Cardiac muscle cell (in vitro differentiated cells and primary cell): Measurements from ENCODE around the gene SRSF3. TPM values are rescaled to one million over a fixed set of nuclear protein-coding genes. Genes with fewer than 3 reads are reported as not detected.

Experiments used
- DNase-seq, 2 donors: peaks; one replicate each; pipeline versions ENCODE4 v3.0.0 to v3.0.0-alpha.2; 2010 to 2017; ENCODE audit warnings: low read depth in 1 of 2, low spot score in 1 of 2
- H3K27ac ChIP-seq: fragments of 200-600 bp; sonication (generic); 2 replicates; pipeline ENCODE4 v1.5.1; 2016
- H3K27me3 ChIP-seq: fragments of 200-600 bp; sonication (generic); 2 replicates; pipeline ENCODE4 v1.6.0; 2016; ENCODE audit warnings: control low read depth
- H3K36me3 ChIP-seq: fragments of 200-600 bp; sonication (generic); 2 replicates; pipeline ENCODE4 v1.5.1; 2016; ENCODE audit warnings: control low read depth
- H3K4me1 ChIP-seq: fragments of 200-600 bp; sonication (generic); 2 replicates; pipeline ENCODE4 v1.8.1; 2017; ENCODE audit warnings: low read depth, mild to moderate bottlenecking, mixed run types
- H3K4me3 ChIP-seq: fragments of 200-600 bp; sonication (generic); 2 replicates; pipeline ENCODE4 v1.5.1; 2016; ENCODE audit warnings: mild to moderate bottlenecking
- H3K9me3 ChIP-seq: fragments of 200-600 bp; sonication (generic); 2 replicates; pipeline ENCODE4 v1.5.1; 2017; ENCODE audit warnings: low read depth, mild to moderate bottlenecking, control low read depth
- CTCF ChIP-seq: IDR thresholded peaks from 2 replicates; pipeline ENCODE4 v1.5.1; 2012; ENCODE audit warnings: low read depth, mild to moderate bottlenecking, low read length
- polyA plus RNA-seq: library from polyadenylated mRNA; unstranded; fragments of >200 nt; fragmentation: Nextera tagmentation; extraction: Ambion mirVana; gene quantifications from 2 replicates; pipeline ENCODE4 v1.2.1, GENCODE V29; 2016
- total RNA-seq: library from RNA; depleted of rRNA; stranded (reverse); fragments of >200 nt; gene quantifications from 2 replicates; pipeline ENCODE4 v1.2.3, GENCODE V29; 2016

Gene SRSF3
- total and polyA plus RNA-seq, 2 experiments from 2014 or later: 122 to 184 TPM

- Histone ChIP-seq H3K27ac (no peak overlapping the region), H3K4me3 (no peak overlapping the region), H3K36me3 (no peaks in the 10 kb centered on the region), H3K4me1 (peaks cover 7% of the 10 kb centered on the region), H3K27me3 (no peaks in the 10 kb centered on the region), H3K9me3 (no peaks in the 10 kb centered on the region)
- no peak for TF ChIP-seq CTCF
- no peak for DNase-seq
Measured at GRCh38 chr6:36621371-36621855, 27.3 kb downstream of the SRSF3 start.

- H3K27me3 ChIP-seq: no peaks in the 10 kb centered on the region
- DNase-seq: no peak
Measured at GRCh38 chr6:36622901-36623546, 28.9 kb downstream of the SRSF3 start.

GRCh38 chr6:36623547-36624459, 29.6 kb downstream of the SRSF3 start:
- Histone ChIP-seq H3K27ac (no peak overlapping the region), H3K4me3 (no peak overlapping the region), H3K27me3 (no peaks in the 10 kb centered on the region), H3K4me1 (peaks cover 7% of the 10 kb centered on the region), H3K9me3 (no peaks in the 10 kb centered on the region), H3K36me3 (no peaks in the 10 kb centered on the region)
- peak; percentile 85 to 91 for DNase-seq
- peak; percentile 92 for TF ChIP-seq CTCF

More at GRCh38 chr6:36622901-36623546, 28.9 kb downstream of the SRSF3 start:
- no peak overlapping the region for H3K4me3 ChIP-seq
- peaks cover 7% of the 10 kb centered on the region for H3K4me1 ChIP-seq
- H3K36me3 ChIP-seq: no peaks in the 10 kb centered on the region
- no peak overlapping the region for H3K27ac ChIP-seq
- H3K9me3 ChIP-seq: no peaks in the 10 kb centered on the region
- no peak for TF ChIP-seq CTCF

DNA sequence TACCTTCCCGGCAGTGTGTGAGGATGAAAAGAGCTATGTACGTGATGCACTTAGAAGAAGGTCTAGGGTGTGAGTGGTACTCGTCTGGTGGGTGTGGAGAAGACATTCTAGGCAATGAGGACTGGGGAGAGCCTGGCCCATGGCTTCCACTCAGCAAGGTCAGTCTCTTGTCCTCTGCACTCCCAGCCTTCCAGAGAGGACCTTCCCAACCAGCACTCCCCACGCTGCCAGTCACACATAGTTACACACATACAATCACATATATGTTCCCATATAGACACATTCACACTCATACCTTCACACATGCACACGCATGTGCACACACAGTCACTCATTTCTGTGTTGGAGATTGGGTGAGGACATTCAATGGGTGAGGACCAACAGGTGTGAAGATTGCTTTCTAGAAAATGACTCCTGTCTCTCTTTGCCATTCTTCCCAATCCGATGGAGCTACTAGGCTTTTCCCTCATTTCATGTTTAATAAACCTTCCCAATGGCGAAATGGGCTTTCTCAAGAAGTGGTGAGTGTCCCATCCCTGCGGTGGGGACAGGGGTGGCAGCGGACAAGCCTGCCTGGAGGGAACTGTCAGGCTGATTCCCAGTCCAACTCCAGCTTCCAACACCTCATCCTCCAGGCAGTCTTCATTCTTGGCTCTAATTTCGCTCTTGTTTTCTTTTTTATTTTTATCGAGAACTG, 30.4 kb downstream of the SRSF3 start:
- H3K36me3 ChIP-seq: no peaks in the 10 kb centered on the region
- TF ChIP-seq CTCF: no peak
- H3K27ac ChIP-seq: no peak overlapping the region
- peaks cover 7% of the 10 kb centered on the region for H3K4me1 ChIP-seq
- DNase-seq: no peak
- H3K4me3 ChIP-seq: no peak overlapping the region
- H3K9me3 ChIP-seq: no peaks in the 10 kb centered on the region
- H3K27me3 ChIP-seq: no peaks in the 10 kb centered on the region

- Histone ChIP-seq H3K27ac (no peak overlapping the region), H3K36me3 (no peaks in the 10 kb centered on the region)
- DNase-seq: peak in 1 of 2 donors; percentile 78
Measured at GRCh38 chr6:36625158-36625919, 31.2 kb downstream of the SRSF3 start.

More at GRCh38 chr6:36625158-36625919, 31.2 kb downstream of the SRSF3 start:
- peaks cover 7% of the 10 kb centered on the region for H3K4me1 ChIP-seq
- no peaks in the 10 kb centered on the region for H3K27me3 ChIP-seq
- no peaks in the 10 kb centered on the region for H3K9me3 ChIP-seq
- TF ChIP-seq CTCF: no peak
- no peak overlapping the region for H3K4me3 ChIP-seq
